ENCODE results near the gene RNU6-7. TPM values are rescaled to one million over a fixed set of nuclear protein-coding genes. Genes with fewer than 3 reads are reported as not detected.
A peak's percentile ranks its signal among the peaks of the same experiment; 100 is the strongest.

RNU6-7 gene
- total and polyA plus RNA-seq, 11 donors = not detected

DNA sequence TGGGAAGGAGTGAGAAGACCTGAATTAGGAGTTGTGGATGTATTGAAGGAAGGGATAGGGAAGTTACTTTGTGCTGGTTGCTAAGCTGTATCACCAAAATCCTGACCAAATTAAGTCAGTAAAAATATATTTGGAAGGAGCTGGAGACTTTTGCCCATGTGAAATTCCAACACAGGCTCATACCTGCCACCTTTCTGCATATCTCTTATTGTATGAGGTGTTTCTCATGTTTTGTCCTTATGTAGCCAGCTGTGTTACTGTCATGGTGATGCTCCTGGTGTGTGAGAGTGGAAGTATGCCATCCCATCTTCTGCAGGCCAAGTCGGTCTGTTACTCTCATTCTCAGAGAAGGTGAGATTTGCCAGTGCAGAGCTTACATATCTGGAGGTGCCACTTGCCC, 30.6 kb downstream of the RNU6-7 start:
- H3K9me3 ChIP-seq = peaks cover 0 to 3% (median 0%) of the 10 kb centered on the region in 12 donors
- ATAC-seq (no peak), DNase-seq (no peak)
- H3K27ac ChIP-seq = peak overlapping the region in 3 of 12 donors; percentile 11 to 78 (median 73)
- peaks cover 0 to 34% (median 10%) of the 10 kb centered on the region in 12 donors for H3K4me1 ChIP-seq
- 71 to 97% (median 91%) methylated on average over 1 of the region's 1 CpG for WGBS, 4 donors
- intact Hi-C loops (cut with DNase I) = no loop called here
- TF ChIP-seq, protein P1, sequence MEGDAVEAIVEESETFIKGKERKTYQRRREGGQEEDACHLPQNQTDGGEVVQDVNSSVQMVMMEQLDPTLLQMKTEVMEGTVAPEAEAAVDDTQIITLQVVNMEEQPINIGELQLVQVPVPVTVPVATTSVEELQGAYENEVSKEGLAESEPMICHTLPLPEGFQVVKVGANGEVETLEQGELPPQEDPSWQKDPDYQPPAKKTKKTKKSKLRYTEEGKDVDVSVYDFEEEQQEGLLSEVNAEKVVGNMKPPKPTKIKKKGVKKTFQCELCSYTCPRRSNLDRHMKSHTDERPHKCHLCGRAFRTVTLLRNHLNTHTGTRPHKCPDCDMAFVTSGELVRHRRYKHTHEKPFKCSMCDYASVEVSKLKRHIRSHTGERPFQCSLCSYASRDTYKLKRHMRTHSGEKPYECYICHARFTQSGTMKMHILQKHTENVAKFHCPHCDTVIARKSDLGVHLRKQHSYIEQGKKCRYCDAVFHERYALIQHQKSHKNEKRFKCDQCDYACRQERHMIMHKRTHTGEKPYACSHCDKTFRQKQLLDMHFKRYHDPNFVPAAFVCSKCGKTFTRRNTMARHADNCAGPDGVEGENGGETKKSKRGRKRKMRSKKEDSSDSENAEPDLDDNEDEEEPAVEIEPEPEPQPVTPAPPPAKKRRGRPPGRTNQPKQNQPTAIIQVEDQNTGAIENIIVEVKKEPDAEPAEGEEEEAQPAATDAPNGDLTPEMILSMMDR (IDR thresholded peaks at IDR 0.05) = no peak
- no peak for TF ChIP-seq POLR2A (IDR thresholded peaks at IDR 0.05)
- H3K27me3 ChIP-seq = no peaks in the 10 kb centered on the region
- no peak overlapping the region for H3K4me3 ChIP-seq
- no peaks in the 10 kb centered on the region for H3K36me3 ChIP-seq

DNA sequence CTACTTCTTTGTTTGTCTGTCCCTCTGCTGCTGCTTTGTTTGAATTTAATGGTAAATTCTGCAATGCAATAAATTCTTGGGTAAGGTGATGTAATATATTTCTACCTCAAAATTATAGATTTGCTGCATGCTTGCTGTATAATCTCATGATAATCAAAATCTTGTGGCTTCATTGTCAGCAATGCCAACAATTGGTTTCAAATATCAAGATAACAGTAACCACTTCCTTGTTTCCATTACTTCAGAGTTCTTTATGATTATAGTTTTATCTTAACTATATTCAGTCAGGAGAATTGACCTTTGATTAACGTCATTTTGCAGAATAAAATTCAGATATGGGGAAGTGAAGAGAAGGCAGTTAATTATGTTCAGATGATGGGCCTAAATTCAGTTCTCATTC, 31.4 kb downstream of the RNU6-7 start:
- intact Hi-C loops (cut with DNase I) = no loop called here
- Histone ChIP-seq H3K4me1 (peaks cover 0 to 34% (median 10%) of the 10 kb centered on the region in 12 donors), H3K27me3 (no peaks in the 10 kb centered on the region), H3K27ac (no peak overlapping the region), H3K36me3 (no peaks in the 10 kb centered on the region), H3K4me3 (no peak overlapping the region), H3K9me3 (peaks cover 0 to 3% (median 0%) of the 10 kb centered on the region in 12 donors)
- DNase-seq = no peak
- ATAC-seq = no peak
- no peak for TF ChIP-seq POLR2A (IDR thresholded peaks at IDR 0.05)
- TF ChIP-seq, protein P1 (IDR thresholded peaks at IDR 0.05) = no peak
- WGBS, 4 donors = 56 to 65% (median 62%) methylated on average over 1 of the region's 1 CpG

DNA sequence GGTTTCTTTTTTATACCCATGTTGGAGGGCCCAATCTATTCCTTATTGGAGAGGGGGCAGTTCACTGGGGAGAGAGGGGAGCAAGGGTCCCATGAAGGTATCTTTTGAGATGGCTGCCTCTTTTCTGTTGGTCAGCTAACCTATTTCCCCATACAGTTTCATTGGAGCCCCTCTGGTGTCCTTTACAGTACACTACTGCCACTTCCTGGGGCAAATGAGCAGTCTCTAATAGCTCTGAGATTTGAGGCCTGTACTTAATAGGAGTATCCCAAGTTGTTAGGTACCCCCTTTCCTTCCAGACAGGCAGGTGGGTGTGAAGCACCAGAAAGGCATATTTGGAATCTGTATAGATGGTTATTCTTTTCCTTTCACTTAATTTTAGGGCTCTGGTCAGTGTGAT, 42.6 kb downstream of the RNU6-7 start:
- no peaks in the 10 kb centered on the region for H3K9me3 ChIP-seq
- H3K36me3 ChIP-seq = no peaks in the 10 kb centered on the region
- DNase-seq (no peak), ATAC-seq (peak in 1 of 4 donors; percentile 51)
- no peak overlapping the region for H3K4me3 ChIP-seq
- peaks cover 0 to 12% (median 0%) of the 10 kb centered on the region in 12 donors for H3K4me1 ChIP-seq
- TF ChIP-seq, protein P1 (IDR thresholded peaks at IDR 0.05) = peak in 3 of 12 donors; percentile 5 to 29 (median 9)
- no peak for TF ChIP-seq POLR2A (IDR thresholded peaks at IDR 0.05)
- H3K27ac ChIP-seq = no peak overlapping the region
- no peaks in the 10 kb centered on the region for H3K27me3 ChIP-seq
- intact Hi-C loops (cut with DNase I) = no loop called here

GRCh38 chr14:32246751-32247150, 44.9 kb downstream of the RNU6-7 start:
- ATAC-seq = no peak
- Histone ChIP-seq H3K27ac (no peak overlapping the region), H3K36me3 (no peaks in the 10 kb centered on the region), H3K4me3 (no peak overlapping the region), H3K9me3 (no peaks in the 10 kb centered on the region), H3K27me3 (no peaks in the 10 kb centered on the region), H3K4me1 (peaks cover 0 to 23% (median 3%) of the 10 kb centered on the region in 12 donors)
- no peak for DNase-seq
- intact Hi-C loops (cut with DNase I) = loop anchor here in 2 of 10 donors (5.0 kb wide), 2 partner anchors 39 to 309 kb away; no protein-coding TSS in a partner anchor
- no peak for TF ChIP-seq POLR2A (IDR thresholded peaks at IDR 0.05)
- TF ChIP-seq, protein P1 (IDR thresholded peaks at IDR 0.05) = no peak
- WGBS, 4 donors = 79 to 96% (median 90%) methylated on average over 4 to 5 of the region's 5 CpGs

Data from heart left ventricle (tissue), 16 donors.